ENCODE data around the gene CACYBP. TPM values are rescaled to one million over a fixed set of nuclear protein-coding genes. Genes with fewer than 3 reads are reported as not detected.

Gene CACYBP
- total and polyA plus RNA-seq, 2 donors from 2014 or later = 49.7 to 97.4 TPM

- intact Hi-C loops (cut with DNase I) = no loop called here
- FAIRE-seq (no peak), DNase-seq (no peak)
- Histone ChIP-seq H3K4me3 (ENCODE audit: low read length in 3 of 3) (no peak overlapping the region), H3K9me3 (ENCODE audit: control insufficient read depth in 2 of 3, insufficient read depth in 1 of 3, low read length in 3 of 3) (no peaks in the 10 kb centered on the region), H3K27me3 (ENCODE audit: control insufficient read depth, insufficient read depth, low read length) (no peaks in the 10 kb centered on the region), H3K4me1 (ENCODE audit: control insufficient read depth in 2 of 3, insufficient read depth in 2 of 3, low read depth in 1 of 3, low read length in 3 of 3) (no peaks in the 10 kb centered on the region), H3K9ac (ENCODE audit: low read length in 3 of 3) (no peak overlapping the region), H3K36me3 (ENCODE audit: control insufficient read depth in 2 of 3, insufficient read depth in 3 of 3, low read length in 3 of 3) (peaks cover 14 to 53% (median 41%) of the 10 kb centered on the region in 3 donors), H3K27ac (ENCODE audit: low read depth in 2 of 2, low read length in 2 of 2) (no peak overlapping the region)
- no peak for TF ChIP-seq CTCF (IDR thresholded peaks at IDR 0.05; ENCODE audit: borderline replicate concordance, extremely low read depth, insufficient read depth)
Measured at GRCh38 chr1:175013445-175013844, 13.7 kb downstream of the CACYBP start.

- Histone ChIP-seq H3K9me3 (ENCODE audit: control insufficient read depth in 2 of 3, insufficient read depth in 1 of 3, low read length in 3 of 3) (no peaks in the 10 kb centered on the region), H3K4me3 (ENCODE audit: low read length in 3 of 3) (no peak overlapping the region), H3K36me3 (ENCODE audit: control insufficient read depth in 2 of 3, insufficient read depth in 3 of 3, low read length in 3 of 3) (peaks cover 14 to 49% (median 37%) of the 10 kb centered on the region in 3 donors), H3K4me1 (ENCODE audit: control insufficient read depth in 2 of 3, insufficient read depth in 2 of 3, low read depth in 1 of 3, low read length in 3 of 3) (no peaks in the 10 kb centered on the region), H3K27me3 (ENCODE audit: control insufficient read depth, insufficient read depth, low read length) (no peaks in the 10 kb centered on the region), H3K9ac (ENCODE audit: low read length in 3 of 3) (no peak overlapping the region), H3K27ac (ENCODE audit: low read depth in 2 of 2, low read length in 2 of 2) (no peak overlapping the region)
- DNase-seq (no peak), FAIRE-seq (no peak)
- TF ChIP-seq CTCF (IDR thresholded peaks at IDR 0.05; ENCODE audit: borderline replicate concordance, extremely low read depth, insufficient read depth) = no peak
- intact Hi-C loops (cut with DNase I) = no loop called here
Measured at GRCh38 chr1:175015243-175015642, 15.5 kb downstream of the CACYBP start.

GRCh38 chr1:175019524-175019923, 19.8 kb downstream of the CACYBP start:
- FAIRE-seq = no peak

More at GRCh38 chr1:175019524-175019923, 19.8 kb downstream of the CACYBP start:
- Histone ChIP-seq H3K27ac (ENCODE audit: low read depth in 2 of 2, low read length in 2 of 2) (no peak overlapping the region), H3K27me3 (ENCODE audit: control insufficient read depth, insufficient read depth, low read length) (no peaks in the 10 kb centered on the region), H3K9ac (ENCODE audit: low read length in 3 of 3) (no peak overlapping the region), H3K9me3 (ENCODE audit: control insufficient read depth in 2 of 3, insufficient read depth in 1 of 3, low read length in 3 of 3) (no peaks in the 10 kb centered on the region), H3K4me1 (ENCODE audit: control insufficient read depth in 2 of 3, insufficient read depth in 2 of 3, low read depth in 1 of 3, low read length in 3 of 3) (peaks cover 0 to 4% (median 3%) of the 10 kb centered on the region in 3 donors), H3K4me3 (ENCODE audit: low read length in 3 of 3) (no peak overlapping the region), H3K36me3 (ENCODE audit: control insufficient read depth in 2 of 3, insufficient read depth in 3 of 3, low read length in 3 of 3) (peaks cover 9 to 18% (median 15%) of the 10 kb centered on the region in 3 donors)
- no peak for TF ChIP-seq CTCF (IDR thresholded peaks at IDR 0.05; ENCODE audit: borderline replicate concordance, extremely low read depth, insufficient read depth)
- DNase-seq = no peak
- intact Hi-C loops (cut with DNase I) = no loop called here
